HL-60 (cell line): Measurements from ENCODE around the gene PGP.

Source experiments
- DNase-seq, 2 experiments: peaks; one replicate each; pipeline ENCODE4 v3.0.0-alpha.2; 2010 to 2020; ENCODE audit warnings: low read depth in 1 of 2, low spot score in 1 of 2
- H3K27ac ChIP-seq: fragments of 250-450 bp; sonication (Bioruptor Pico); replicated peaks from 2 replicates; pipeline ENCODE4 v1.5.1; 2020; ENCODE audit warnings: mild to moderate bottlenecking, moderate library complexity
- H3K27me3 ChIP-seq: fragments of 250-450 bp; sonication (Bioruptor Pico); 2 replicates; pipeline ENCODE4 v1.5.1; 2021; ENCODE audit warnings: mild to moderate bottlenecking, moderate library complexity; ENCODE audit not compliant: insufficient read depth, poor library complexity, severe bottlenecking
- H3K4me3 ChIP-seq: replicated peaks from 2 replicates; pipeline ENCODE4 v1.5.1; 2011; ENCODE audit warnings: mild to moderate bottlenecking, control low read depth, low read length; ENCODE audit not compliant: insufficient read depth
- GABPA ChIP-seq: IDR thresholded peaks from 2 replicates; pipeline ENCODE4 v1.6.1; 2012; ENCODE audit warnings: low read depth
- POLR2AphosphoS5 ChIP-seq: IDR thresholded peaks from 2 replicates; pipeline ENCODE4 v1.6.1; 2012; ENCODE audit warnings: low read depth
- SPI1 ChIP-seq: IDR thresholded peaks from 2 replicates; pipeline ENCODE4 v1.6.1; 2012; ENCODE audit warnings: low read depth, mild to moderate bottlenecking, borderline replicate concordance
- TF ChIP-seq, protein P1 (sequence below): IDR thresholded peaks from 2 replicates; pipeline ENCODE4 v1.6.1; 2012; ENCODE audit warnings: low read depth; ENCODE audit not compliant: insufficient replicate concordance
- TF ChIP-seq, protein P2 (sequence below): IDR thresholded peaks from one replicate; pipeline ENCODE4 v1.5.1; 2011; ENCODE audit warnings: low read length, control low read depth, inconsistent platforms; ENCODE audit not compliant: insufficient read depth

The PGP gene

GRCh38 chr16:2175454-2175853, 39.2 kb downstream of the PGP start:
- no peak for DNase-seq
- no peaks in the 10 kb centered on the region for H3K27me3 ChIP-seq
- no peak for TF ChIP-seq SPI1
- TF ChIP-seq POLR2AphosphoS5, result no peak
- no peak for TF ChIP-seq GABPA
- TF ChIP-seq, protein P1, sequence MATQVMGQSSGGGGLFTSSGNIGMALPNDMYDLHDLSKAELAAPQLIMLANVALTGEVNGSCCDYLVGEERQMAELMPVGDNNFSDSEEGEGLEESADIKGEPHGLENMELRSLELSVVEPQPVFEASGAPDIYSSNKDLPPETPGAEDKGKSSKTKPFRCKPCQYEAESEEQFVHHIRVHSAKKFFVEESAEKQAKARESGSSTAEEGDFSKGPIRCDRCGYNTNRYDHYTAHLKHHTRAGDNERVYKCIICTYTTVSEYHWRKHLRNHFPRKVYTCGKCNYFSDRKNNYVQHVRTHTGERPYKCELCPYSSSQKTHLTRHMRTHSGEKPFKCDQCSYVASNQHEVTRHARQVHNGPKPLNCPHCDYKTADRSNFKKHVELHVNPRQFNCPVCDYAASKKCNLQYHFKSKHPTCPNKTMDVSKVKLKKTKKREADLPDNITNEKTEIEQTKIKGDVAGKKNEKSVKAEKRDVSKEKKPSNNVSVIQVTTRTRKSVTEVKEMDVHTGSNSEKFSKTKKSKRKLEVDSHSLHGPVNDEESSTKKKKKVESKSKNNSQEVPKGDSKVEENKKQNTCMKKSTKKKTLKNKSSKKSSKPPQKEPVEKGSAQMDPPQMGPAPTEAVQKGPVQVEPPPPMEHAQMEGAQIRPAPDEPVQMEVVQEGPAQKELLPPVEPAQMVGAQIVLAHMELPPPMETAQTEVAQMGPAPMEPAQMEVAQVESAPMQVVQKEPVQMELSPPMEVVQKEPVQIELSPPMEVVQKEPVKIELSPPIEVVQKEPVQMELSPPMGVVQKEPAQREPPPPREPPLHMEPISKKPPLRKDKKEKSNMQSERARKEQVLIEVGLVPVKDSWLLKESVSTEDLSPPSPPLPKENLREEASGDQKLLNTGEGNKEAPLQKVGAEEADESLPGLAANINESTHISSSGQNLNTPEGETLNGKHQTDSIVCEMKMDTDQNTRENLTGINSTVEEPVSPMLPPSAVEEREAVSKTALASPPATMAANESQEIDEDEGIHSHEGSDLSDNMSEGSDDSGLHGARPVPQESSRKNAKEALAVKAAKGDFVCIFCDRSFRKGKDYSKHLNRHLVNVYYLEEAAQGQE, result no peak
- TF ChIP-seq, protein P2, sequence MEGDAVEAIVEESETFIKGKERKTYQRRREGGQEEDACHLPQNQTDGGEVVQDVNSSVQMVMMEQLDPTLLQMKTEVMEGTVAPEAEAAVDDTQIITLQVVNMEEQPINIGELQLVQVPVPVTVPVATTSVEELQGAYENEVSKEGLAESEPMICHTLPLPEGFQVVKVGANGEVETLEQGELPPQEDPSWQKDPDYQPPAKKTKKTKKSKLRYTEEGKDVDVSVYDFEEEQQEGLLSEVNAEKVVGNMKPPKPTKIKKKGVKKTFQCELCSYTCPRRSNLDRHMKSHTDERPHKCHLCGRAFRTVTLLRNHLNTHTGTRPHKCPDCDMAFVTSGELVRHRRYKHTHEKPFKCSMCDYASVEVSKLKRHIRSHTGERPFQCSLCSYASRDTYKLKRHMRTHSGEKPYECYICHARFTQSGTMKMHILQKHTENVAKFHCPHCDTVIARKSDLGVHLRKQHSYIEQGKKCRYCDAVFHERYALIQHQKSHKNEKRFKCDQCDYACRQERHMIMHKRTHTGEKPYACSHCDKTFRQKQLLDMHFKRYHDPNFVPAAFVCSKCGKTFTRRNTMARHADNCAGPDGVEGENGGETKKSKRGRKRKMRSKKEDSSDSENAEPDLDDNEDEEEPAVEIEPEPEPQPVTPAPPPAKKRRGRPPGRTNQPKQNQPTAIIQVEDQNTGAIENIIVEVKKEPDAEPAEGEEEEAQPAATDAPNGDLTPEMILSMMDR, result no peak
- no peak overlapping the region for H3K4me3 ChIP-seq
- H3K27ac ChIP-seq, result no peak overlapping the region

DNA sequence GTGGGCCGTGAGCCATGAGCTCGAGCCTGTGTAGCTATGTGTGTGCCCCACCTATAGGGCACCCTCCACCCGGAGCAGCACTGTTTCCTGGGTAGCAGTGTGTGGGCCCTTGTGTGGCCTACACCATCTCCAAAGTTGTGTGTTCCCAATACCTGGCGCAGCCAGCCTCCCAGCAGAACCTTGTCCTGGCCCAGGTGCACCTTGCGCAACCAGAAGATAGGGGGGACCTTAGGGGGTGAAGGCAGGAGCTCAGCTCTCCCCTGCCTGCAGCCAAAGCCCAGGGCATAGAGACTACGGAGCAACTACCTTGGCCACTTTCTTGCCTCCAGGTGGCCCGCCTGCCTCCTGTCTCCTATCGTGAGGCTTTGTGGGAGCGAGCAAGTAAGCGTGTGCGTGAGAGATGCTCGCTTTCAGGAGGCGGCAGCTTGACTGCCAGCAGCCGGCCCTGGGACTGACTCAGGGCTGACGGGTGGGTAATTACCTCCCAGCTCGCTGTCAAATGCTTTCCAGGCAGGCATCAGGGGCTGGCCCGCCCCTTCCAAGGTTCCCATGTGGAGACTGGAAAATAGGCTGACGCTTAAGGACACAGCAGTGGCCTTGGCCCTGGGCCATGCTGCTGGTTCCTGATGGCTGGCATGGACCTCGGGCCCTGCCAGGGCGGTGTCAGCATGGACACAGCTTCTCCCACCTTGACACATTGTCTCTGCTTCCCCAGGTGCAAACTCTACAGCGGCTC, 40.1 kb downstream of the PGP start:
- DNase-seq, result no peak
- no peak overlapping the region for H3K4me3 ChIP-seq
- no peaks in the 10 kb centered on the region for H3K27me3 ChIP-seq
- H3K27ac ChIP-seq, result no peak overlapping the region
- no peak for TF ChIP-seq SPI1
- TF ChIP-seq, protein P2, result no peak
- TF ChIP-seq GABPA, result no peak
- TF ChIP-seq, protein P1, result no peak
- TF ChIP-seq POLR2AphosphoS5, result no peak

DNA sequence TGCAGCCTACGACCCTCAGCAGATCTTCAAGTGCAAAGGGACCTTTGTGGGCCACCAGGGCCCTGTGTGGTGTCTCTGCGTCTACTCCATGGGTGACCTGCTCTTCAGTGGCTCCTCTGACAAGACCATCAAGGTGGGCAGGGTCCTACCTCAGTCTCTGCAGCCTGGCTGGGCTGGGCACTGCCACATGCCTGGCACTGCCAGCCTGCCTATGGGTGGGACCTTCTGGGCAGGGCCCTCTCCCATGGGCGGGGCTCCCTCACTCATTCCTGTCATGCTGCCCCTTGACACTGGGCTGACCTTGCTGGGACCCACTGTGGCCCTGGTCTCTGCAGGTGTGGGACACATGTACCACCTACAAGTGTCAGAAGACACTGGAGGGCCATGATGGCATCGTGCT, 40.7 kb downstream of the PGP start:
- Histone ChIP-seq H3K27ac (no peak overlapping the region), H3K27me3 (no peaks in the 10 kb centered on the region), H3K4me3 (no peak overlapping the region)
- TF ChIP-seq, protein P2, result no peak
- TF ChIP-seq POLR2AphosphoS5 (no peak), GABPA (no peak), SPI1 (no peak)
- TF ChIP-seq, protein P1, result no peak
- DNase-seq, result no peak
